ENCODE measurements around the gene VARS2. TPM values are rescaled to one million over a fixed set of nuclear protein-coding genes. Genes with fewer than 3 reads are reported as not detected.

Gene VARS2
- total and polyA plus RNA-seq, 2 donors from 2014 or later: 30.4 to 34.5 TPM

DNA sequence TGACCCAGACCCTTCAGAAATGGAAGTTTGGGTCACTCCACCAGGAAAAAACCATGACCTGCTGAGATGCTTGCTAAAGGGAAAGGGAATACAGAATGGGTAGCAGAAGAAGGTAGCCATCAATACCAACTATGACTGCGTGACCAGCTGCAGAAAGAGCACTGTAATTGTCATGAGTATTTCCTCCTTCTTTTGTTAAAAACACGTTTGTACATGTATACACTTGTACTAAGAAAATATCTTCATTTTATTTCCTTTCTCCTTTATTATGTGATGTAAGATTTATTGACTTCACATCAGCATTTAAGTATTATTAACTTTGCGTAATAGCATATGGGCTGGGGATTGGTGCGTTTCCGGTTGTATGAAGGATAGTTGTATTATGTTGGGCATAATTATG lies 56.9 kb downstream of the VARS2 start:
- Histone ChIP-seq H3K27ac (ENCODE audit: low read depth in 2 of 2, low read length in 2 of 2) (no peak overlapping the region), H3K4me3 (ENCODE audit: low read length in 3 of 3) (no peak overlapping the region), H3K9ac (ENCODE audit: low read length in 3 of 3) (no peak overlapping the region), H3K27me3 (ENCODE audit: control insufficient read depth, insufficient read depth, low read length) (no peaks in the 10 kb centered on the region), H3K36me3 (ENCODE audit: control insufficient read depth in 2 of 3, insufficient read depth in 3 of 3, low read length in 3 of 3) (no peaks in the 10 kb centered on the region), H3K4me1 (ENCODE audit: control insufficient read depth in 2 of 3, insufficient read depth in 2 of 3, low read depth in 1 of 3, low read length in 3 of 3) (no peaks in the 10 kb centered on the region), H3K9me3 (ENCODE audit: control insufficient read depth in 2 of 3, insufficient read depth in 1 of 3, low read length in 3 of 3) (no peaks in the 10 kb centered on the region)
- no peak for FAIRE-seq
- no peak for TF ChIP-seq CTCF (IDR thresholded peaks at IDR 0.05; ENCODE audit: borderline replicate concordance, extremely low read depth, insufficient read depth)
- no peak for DNase-seq
- intact Hi-C loops (cut with DNase I): no loop called here

DNA sequence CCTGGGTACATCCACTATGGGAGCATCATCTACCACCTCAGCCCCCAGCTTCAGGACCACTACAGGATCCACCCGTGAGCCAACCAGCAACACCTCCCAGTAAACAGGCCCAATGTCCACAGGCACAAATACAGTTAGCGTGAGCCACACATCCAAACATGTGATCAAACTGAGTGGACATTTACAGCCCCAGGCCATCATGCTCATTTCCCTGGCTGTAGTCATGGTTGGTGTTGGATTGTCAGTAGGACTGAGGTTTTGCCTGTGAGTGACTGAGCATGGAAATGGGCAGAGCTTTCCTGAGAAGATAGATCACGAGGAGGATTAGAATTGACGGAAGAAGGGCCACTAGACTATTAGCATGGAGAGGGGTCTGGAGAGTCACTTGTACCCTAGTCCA lies 58.8 kb downstream of the VARS2 start:
- FAIRE-seq: no peak
- TF ChIP-seq CTCF (IDR thresholded peaks at IDR 0.05; ENCODE audit: borderline replicate concordance, extremely low read depth, insufficient read depth): no peak
- Histone ChIP-seq H3K9me3 (ENCODE audit: control insufficient read depth in 2 of 3, insufficient read depth in 1 of 3, low read length in 3 of 3) (no peaks in the 10 kb centered on the region), H3K27ac (ENCODE audit: low read depth in 2 of 2, low read length in 2 of 2) (no peak overlapping the region), H3K36me3 (ENCODE audit: control insufficient read depth in 2 of 3, insufficient read depth in 3 of 3, low read length in 3 of 3) (no peaks in the 10 kb centered on the region), H3K27me3 (ENCODE audit: control insufficient read depth, insufficient read depth, low read length) (no peaks in the 10 kb centered on the region), H3K4me3 (ENCODE audit: low read length in 3 of 3) (no peak overlapping the region), H3K9ac (ENCODE audit: low read length in 3 of 3) (no peak overlapping the region), H3K4me1 (ENCODE audit: control insufficient read depth in 2 of 3, insufficient read depth in 2 of 3, low read depth in 1 of 3, low read length in 3 of 3) (no peaks in the 10 kb centered on the region)
- DNase-seq: no peak
- intact Hi-C loops (cut with DNase I): no loop called here

DNA sequence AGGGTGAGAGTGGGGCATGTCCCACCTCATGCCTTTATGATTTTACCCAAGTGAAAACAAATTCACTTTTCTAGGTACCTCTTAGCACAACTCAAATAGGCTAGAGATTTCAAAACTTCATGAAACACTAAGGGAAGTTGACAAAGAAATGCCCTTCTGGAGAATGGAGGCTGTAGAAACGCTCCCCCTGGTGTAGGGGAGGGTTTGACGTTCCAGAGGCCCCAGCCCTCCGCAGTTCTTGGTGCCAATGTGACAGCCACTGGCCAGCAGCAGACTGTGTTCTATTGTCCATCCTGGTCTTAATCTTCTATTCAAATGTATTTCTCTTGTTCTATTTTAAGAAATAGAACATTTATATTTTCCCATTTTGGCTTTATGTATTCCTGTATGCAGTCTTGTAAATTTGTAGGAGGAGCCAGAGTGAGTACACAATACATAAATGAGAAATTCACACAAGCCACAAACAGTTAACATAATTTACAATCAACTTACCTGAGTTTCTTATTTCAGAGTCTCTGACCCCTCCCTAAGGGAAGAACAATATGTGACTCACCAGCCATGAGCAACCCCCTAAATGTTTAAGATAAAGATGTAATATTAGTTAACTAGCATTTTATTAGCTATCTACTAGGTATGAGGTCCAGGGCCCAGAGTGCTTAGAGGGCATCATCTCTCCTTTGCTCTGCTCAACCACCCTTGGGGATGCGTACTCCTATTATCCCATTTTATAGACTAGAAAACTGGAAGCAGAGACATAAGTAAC lies 60.6 kb downstream of the VARS2 start:
- Histone ChIP-seq H3K36me3 (ENCODE audit: control insufficient read depth in 2 of 3, insufficient read depth in 3 of 3, low read length in 3 of 3) (no peaks in the 10 kb centered on the region), H3K4me3 (ENCODE audit: low read length in 3 of 3) (no peak overlapping the region), H3K9me3 (ENCODE audit: control insufficient read depth in 2 of 3, insufficient read depth in 1 of 3, low read length in 3 of 3) (no peaks in the 10 kb centered on the region), H3K4me1 (ENCODE audit: control insufficient read depth in 2 of 3, insufficient read depth in 2 of 3, low read depth in 1 of 3, low read length in 3 of 3) (no peaks in the 10 kb centered on the region), H3K9ac (ENCODE audit: low read length in 3 of 3) (no peak overlapping the region), H3K27ac (ENCODE audit: low read depth in 2 of 2, low read length in 2 of 2) (no peak overlapping the region), H3K27me3 (ENCODE audit: control insufficient read depth, insufficient read depth, low read length) (no peaks in the 10 kb centered on the region)
- TF ChIP-seq CTCF (IDR thresholded peaks at IDR 0.05; ENCODE audit: borderline replicate concordance, extremely low read depth, insufficient read depth): no peak
- no peak for FAIRE-seq
- intact Hi-C loops (cut with DNase I): no loop called here
- DNase-seq: no peak

Small RNA genes lying within 50 kb of the gene (microRNA-seq; reads per million reads assigned to microRNA genes)
- gene MIR4640: 1.4 reads per million

Other genes starting within 250 kb of the VARS2 start
- 30.5 TPM for gene DHX16, start 241.2 kb upstream of the VARS2 start, total RNA-seq
- gene DHX16, start 241.2 kb upstream of the VARS2 start, polyA plus RNA-seq (ENCODE audit: insufficient read depth, low read depth, low replicate concordance): 26.7 TPM
- 51.9 TPM for gene PPP1R18, start 227.6 kb upstream of the VARS2 start, total RNA-seq
- 17.1 TPM for gene PPP1R18, start 227.6 kb upstream of the VARS2 start, polyA plus RNA-seq (ENCODE audit: insufficient read depth, low read depth, low replicate concordance)
- 14.2 TPM for gene NRM, start 223.3 kb upstream of the VARS2 start, total RNA-seq
- gene NRM, start 223.3 kb upstream of the VARS2 start, polyA plus RNA-seq (ENCODE audit: insufficient read depth, low read depth, low replicate concordance): 14.2 TPM
- 47.9 TPM for gene MDC1, start 197.0 kb upstream of the VARS2 start, total RNA-seq
- gene MDC1, start 197.0 kb upstream of the VARS2 start, polyA plus RNA-seq (ENCODE audit: insufficient read depth, low read depth, low replicate concordance): 9.5 TPM
- 295 TPM for gene TUBB, start 193.9 kb upstream of the VARS2 start, total RNA-seq
- 197 TPM for gene TUBB, start 193.9 kb upstream of the VARS2 start, polyA plus RNA-seq (ENCODE audit: insufficient read depth, low read depth, low replicate concordance)
- 227 TPM for gene FLOT1, start 171.6 kb upstream of the VARS2 start, total RNA-seq
- 317 TPM for gene FLOT1, start 171.6 kb upstream of the VARS2 start, polyA plus RNA-seq (ENCODE audit: insufficient read depth, low read depth, low replicate concordance)
- 59.5 TPM for gene IER3, start 169.7 kb upstream of the VARS2 start, total RNA-seq
- 94.3 TPM for gene IER3, start 169.7 kb upstream of the VARS2 start, polyA plus RNA-seq (ENCODE audit: insufficient read depth, low read depth, low replicate concordance)
- 362 TPM for gene DDR1, start 29.7 kb upstream of the VARS2 start, total RNA-seq
- 95.8 TPM for gene DDR1, start 29.7 kb upstream of the VARS2 start, polyA plus RNA-seq (ENCODE audit: insufficient read depth, low read depth, low replicate concordance)
- 39.3 TPM for gene GTF2H4, start 6.0 kb upstream of the VARS2 start, total RNA-seq
- 20.9 TPM for gene GTF2H4, start 6.0 kb upstream of the VARS2 start, polyA plus RNA-seq (ENCODE audit: insufficient read depth, low read depth, low replicate concordance)
- 30.5 TPM for gene SFTA2, start 17.9 kb downstream of the VARS2 start, total RNA-seq
- gene SFTA2, start 17.9 kb downstream of the VARS2 start, polyA plus RNA-seq (ENCODE audit: insufficient read depth, low read depth, low replicate concordance): 7.4 TPM
- 0.13 TPM for gene MUCL3, start 26.7 kb downstream of the VARS2 start, total RNA-seq
- gene MUCL3, start 26.7 kb downstream of the VARS2 start, polyA plus RNA-seq (ENCODE audit: insufficient read depth, low read depth, low replicate concordance): not detected
- gene MUC21, start 69.5 kb downstream of the VARS2 start, total RNA-seq: not detected
- gene MUC21, start 69.5 kb downstream of the VARS2 start, polyA plus RNA-seq (ENCODE audit: insufficient read depth, low read depth, low replicate concordance): not detected
- not detected for gene MUC22, start 96.2 kb downstream of the VARS2 start, total RNA-seq
- not detected for gene MUC22, start 96.2 kb downstream of the VARS2 start, polyA plus RNA-seq (ENCODE audit: insufficient read depth, low read depth, low replicate concordance)
- not detected for gene C6orf15, start 198.3 kb downstream of the VARS2 start, total RNA-seq
- gene C6orf15, start 198.3 kb downstream of the VARS2 start, polyA plus RNA-seq (ENCODE audit: insufficient read depth, low read depth, low replicate concordance): not detected
- 3.6 TPM for gene PSORS1C1, start 200.6 kb downstream of the VARS2 start, total RNA-seq
- 2.1 TPM for gene PSORS1C1, start 200.6 kb downstream of the VARS2 start, polyA plus RNA-seq (ENCODE audit: insufficient read depth, low read depth, low replicate concordance)
- gene CDSN, start 206.2 kb downstream of the VARS2 start, total RNA-seq: 0.13 TPM
- gene CDSN, start 206.2 kb downstream of the VARS2 start, polyA plus RNA-seq (ENCODE audit: insufficient read depth, low read depth, low replicate concordance): not detected
- gene PSORS1C2, start 224.8 kb downstream of the VARS2 start, total RNA-seq: not detected
- gene PSORS1C2, start 224.8 kb downstream of the VARS2 start, polyA plus RNA-seq (ENCODE audit: insufficient read depth, low read depth, low replicate concordance): not detected
- 26.2 TPM for gene CCHCR1, start 243.6 kb downstream of the VARS2 start, total RNA-seq
- gene CCHCR1, start 243.6 kb downstream of the VARS2 start, polyA plus RNA-seq (ENCODE audit: insufficient read depth, low read depth, low replicate concordance): 24.1 TPM
- 7.1 TPM for gene TCF19, start 244.4 kb downstream of the VARS2 start, total RNA-seq
- 5.1 TPM for gene TCF19, start 244.4 kb downstream of the VARS2 start, polyA plus RNA-seq (ENCODE audit: insufficient read depth, low read depth, low replicate concordance)

All from kidney (tissue), 14 donors.